Omental fat pad (tissue), 4 donors: ENCODE measurements around the gene SNHG17. TPM values are rescaled to one million over a fixed set of nuclear protein-coding genes. Genes with fewer than 3 reads are reported as not detected.
"Not testable (repeated sequence)": the region's sequence is repeated elsewhere in the genome, so short reads cannot be mapped to it uniquely, and the experiment has no call there.

Experiments used
- ATAC-seq: fragments of 150-250 bp; one replicate; pipeline ENCODE4 v1.9.1; 2016; ENCODE audit warnings: mild to moderate bottlenecking, moderate library complexity; ENCODE audit not compliant: low FRiP score
- DNase-seq: peaks from one replicate; pipeline ENCODE4 v3.0.0-alpha.2; 2019; ENCODE audit warnings: low spot score
- total RNA-seq, 4 donors: library from RNA; depleted of rRNA; stranded (reverse); fragments of >200 nt; gene quantifications; one replicate each; pipeline ENCODE4 v1.1.0, GENCODE V29; 2016
- TF ChIP-seq, protein P1 (sequence below), 3 donors: fragments of 450-650 bp; IDR thresholded peaks; one replicate each; pipeline ENCODE4 v1.5.1; 2016 to 2017; ENCODE audit warnings: antibody characterized with exemption in 3 of 3, mild to moderate bottlenecking in 3 of 3, moderate library complexity in 2 of 3

Gene SNHG17
- total RNA-seq, 4 donors from 2014 or later = 19.5 to 66.1 (median 33.4) TPM

DNA sequence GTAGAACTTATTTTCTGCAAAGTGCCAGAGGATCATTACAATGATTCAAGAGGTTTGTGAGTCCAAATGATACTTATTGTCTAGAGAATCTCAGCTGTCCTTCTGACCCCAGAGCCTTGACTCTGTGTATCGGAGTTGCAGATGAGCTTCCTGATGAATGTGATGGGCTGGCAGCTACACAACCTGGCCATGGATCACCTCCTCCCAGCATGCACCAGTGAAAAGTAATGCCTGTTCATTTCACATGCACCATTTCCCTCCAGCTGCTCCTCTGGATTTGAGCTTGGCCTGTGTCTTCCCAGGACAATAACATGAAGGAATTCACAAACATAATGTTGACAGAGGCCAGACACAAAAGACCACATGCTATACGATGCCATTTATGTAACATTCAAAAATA lies 30.0 kb downstream of the SNHG17 start:
- TF ChIP-seq, protein P1, sequence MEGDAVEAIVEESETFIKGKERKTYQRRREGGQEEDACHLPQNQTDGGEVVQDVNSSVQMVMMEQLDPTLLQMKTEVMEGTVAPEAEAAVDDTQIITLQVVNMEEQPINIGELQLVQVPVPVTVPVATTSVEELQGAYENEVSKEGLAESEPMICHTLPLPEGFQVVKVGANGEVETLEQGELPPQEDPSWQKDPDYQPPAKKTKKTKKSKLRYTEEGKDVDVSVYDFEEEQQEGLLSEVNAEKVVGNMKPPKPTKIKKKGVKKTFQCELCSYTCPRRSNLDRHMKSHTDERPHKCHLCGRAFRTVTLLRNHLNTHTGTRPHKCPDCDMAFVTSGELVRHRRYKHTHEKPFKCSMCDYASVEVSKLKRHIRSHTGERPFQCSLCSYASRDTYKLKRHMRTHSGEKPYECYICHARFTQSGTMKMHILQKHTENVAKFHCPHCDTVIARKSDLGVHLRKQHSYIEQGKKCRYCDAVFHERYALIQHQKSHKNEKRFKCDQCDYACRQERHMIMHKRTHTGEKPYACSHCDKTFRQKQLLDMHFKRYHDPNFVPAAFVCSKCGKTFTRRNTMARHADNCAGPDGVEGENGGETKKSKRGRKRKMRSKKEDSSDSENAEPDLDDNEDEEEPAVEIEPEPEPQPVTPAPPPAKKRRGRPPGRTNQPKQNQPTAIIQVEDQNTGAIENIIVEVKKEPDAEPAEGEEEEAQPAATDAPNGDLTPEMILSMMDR (IDR thresholded peaks at IDR 0.05) = no peak
- DNase-seq = no peak
- ATAC-seq = no peak

DNA sequence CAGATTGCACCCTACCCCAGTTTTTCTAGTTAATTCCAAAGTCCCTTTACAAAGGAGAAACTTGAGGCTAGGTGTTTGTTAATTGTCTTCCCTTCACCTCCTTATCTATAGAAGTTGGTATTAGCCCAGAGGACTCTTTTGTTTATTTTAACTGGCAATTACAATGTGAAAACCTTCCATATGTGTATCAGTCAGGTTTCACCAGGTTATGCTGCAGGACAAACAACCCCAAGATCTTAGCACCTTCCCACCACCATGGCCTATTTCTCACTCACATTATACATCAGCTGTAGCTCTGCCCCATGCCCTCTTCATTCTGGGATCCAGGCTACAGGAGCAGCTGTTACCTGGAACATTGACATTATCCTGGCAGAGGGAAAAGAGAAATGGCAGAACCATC lies 31.1 kb downstream of the SNHG17 start:
- TF ChIP-seq, protein P1 (IDR thresholded peaks at IDR 0.05) = no peak
- no peak for ATAC-seq
- DNase-seq = no peak

DNA sequence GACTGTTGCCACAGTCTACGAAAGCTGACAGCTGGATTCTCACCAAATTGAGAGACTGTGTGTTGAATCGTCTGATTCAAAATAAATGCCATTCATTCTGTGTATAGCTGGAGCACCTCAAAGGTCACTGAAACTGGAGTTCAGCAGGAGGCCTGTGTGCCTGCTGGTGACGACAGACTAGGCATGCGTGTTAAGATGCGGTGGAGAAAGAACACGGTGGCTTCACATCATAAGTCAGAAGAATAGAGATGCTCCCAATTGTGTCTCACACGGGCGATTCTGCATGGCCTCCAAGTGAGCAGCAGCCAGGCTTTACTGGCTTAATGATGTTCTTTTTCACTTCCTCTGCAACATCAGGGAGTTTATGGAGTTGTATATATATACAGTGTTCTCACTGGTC lies 32.3 kb downstream of the SNHG17 start:
- TF ChIP-seq, protein P1 (IDR thresholded peaks at IDR 0.05) = no peak
- DNase-seq (no peak), ATAC-seq (no peak)

DNA sequence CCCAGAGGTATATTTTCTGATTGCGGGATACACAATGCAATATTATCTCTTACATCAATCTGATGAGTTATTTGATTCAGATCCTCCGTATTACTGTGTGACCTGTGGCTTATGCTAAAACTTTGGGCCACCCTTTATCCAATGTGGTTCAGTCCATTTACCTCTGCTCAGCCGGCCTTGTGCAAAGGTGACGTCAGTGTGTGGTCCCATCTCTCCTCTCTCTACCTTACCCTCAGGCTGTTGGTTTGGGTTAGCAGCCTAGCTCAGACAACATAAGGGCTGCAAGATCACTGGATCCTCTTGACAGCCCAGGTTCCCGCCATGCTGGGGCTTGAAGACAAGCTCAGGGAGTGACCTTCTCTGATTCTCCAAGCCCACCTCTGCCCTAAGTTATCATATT lies 33.0 kb downstream of the SNHG17 start:
- TF ChIP-seq, protein P1 (IDR thresholded peaks at IDR 0.05) = no peak
- DNase-seq (no peak), ATAC-seq (no peak)

DNA sequence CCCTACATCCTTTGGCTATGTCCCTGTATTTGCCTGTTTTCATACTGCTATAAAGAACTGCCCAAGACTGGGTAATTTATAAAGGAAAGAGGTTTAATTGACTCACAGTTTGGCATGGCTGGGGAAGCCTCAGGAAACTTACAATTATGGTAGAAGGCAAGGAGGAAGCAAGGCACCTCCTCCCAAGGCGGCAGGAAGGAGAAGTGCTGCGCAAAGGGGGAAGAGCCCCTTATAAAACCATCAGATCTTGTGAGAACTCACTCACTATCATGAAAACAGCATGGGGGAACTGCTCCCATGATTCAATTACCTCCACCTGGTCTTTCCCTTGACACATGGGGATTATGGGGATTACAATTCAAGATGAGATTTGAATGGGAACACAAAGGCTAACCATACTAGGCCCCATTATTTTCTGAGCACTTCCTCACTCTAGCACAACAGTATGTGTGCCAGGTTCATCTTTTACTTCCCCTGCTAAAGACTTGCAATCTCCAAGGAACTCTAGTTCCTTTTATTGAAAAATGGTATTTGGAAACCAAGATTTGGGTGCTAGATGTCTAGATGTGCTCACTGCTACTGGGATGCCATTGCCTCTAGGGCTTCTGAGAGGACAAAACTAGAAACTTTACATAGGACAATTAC lies 39.3 kb downstream of the SNHG17 start:
- ATAC-seq, DNase-seq: not testable (repeated sequence)

DNA sequence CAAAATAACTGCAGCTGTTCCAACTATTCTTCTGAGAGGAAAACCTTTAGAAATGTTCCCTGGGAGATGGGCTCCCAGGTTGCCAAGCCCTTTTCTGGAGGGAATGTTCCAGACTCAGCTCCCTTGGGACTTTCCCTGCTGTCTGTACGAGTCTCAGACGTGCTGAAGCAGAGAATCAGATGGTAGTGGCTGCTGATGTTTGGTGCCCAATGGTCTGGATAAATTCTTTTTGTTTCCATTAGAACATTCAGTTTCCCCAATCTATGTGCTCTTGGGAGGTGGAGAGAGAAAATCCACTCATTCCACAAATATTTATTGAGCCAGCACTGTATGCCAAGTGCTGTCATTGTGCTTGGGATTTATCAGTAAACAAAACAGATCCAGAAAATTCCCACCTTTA lies 40.0 kb downstream of the SNHG17 start:
- ATAC-seq (no peak), DNase-seq (no peak)
- TF ChIP-seq, protein P1 (IDR thresholded peaks at IDR 0.05) = no peak

DNA sequence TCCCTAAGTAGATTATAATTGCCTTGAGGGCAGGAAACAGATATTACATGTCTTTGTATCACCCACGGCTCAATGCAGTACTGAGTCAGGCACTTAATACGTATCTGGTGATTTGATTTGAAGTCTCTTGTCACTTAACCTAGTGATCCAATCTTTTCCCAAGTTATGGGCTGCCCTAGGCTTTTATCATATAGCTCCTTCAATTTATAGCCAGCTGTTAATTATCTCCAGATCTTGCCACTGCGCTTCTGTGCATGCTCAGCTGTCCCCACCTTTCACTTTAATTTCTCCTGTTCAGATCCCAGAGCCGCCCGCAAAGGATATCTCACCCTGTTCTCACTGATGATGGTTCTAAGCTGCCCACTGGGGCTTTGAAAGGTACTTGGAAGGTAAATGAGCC lies 41.9 kb downstream of the SNHG17 start:
- DNase-seq (no peak), ATAC-seq (no peak)
- TF ChIP-seq, protein P1 (IDR thresholded peaks at IDR 0.05) = no peak
